ENCODE measurements around the gene CRELD2.
"Not testable (repeated sequence)": the region's sequence is repeated elsewhere in the genome, so short reads cannot be mapped to it uniquely, and the experiment has no call there.

The CRELD2 gene

DNA sequence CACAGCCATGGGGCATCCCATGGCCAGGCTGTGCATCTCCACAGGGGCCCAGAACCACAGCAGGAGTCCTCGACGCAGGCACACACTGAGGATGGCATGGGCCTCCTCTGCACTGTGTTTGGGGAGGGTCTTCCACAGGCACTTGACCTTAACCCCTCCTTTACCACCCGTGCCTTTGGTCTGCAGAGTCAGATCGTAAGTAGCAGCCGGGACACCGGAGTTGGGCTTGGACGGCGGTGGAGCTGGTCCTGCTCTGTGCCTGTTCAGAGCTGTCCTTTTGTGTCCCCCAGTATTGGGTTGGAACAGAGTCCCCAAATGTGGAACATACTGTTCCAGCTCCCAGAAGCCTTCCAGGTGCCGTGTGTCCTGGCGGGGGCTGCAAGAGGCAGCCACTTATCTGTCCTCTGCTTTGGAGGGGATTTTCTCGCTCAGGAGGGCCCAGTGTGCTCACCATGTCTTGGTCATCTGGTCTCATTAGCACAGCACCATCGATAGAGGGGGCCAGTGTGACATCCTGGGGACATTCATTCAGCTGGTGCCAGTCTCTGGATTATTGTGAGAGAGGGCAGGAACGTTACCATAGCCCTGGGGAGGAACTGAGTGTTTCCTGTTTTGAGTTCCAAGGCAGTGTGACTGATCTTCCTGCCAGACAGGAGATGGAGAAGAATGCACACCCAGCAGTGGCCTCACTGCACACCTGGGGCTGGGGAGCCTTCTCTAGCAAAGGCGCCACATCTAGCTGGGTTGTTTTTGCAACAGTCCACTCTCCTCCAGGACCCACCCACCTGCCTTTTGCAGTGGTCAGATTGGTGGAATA is 12.4 kb downstream of the CRELD2 start:
- DNase-seq (ENCODE audit: low spot score) = peak; percentile 81

DNA sequence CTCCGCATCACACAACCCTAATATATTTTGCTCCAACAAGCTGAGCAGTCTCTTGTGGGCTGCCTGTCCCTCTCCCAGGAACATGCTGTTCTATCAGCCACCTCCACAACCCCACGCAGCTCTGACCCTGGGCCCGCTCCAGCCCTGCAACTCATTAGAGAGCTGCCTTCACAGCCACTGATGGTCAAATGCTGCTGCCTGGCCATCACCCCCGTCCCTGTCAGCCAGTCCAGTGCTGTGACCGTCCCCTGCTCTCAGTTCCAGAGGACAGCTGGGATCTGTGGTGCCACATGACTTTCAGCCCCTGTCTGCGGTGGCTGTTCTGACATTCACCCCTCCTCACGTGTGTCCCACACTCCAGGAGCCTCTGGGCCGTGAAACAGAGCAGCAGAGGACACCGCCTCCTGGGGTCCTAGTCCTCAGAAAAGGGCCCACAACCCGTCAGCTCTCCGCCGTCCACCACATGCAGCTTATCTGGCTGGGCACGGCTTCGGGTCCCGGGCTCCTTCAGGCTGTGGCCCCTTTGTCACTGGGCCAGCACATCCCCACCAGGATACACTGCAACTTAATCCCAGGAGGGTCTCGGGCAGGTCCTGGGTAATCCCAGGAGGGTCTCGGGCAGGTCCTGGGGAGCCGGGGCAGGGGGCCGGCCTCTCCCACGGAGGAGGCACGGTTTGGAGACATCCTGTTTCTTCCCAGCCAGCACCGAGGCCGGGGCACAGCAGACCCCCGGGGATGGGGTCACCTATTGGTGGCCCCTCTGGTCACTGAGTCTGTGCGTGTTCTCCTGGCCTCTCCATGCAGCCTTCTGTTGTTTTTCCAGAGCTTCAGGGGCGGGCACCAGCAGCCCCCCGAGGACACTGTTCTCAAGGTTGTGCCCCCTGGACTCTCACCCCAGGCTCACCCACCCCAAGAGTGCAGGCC is 15.1 kb downstream of the CRELD2 start:
- DNase-seq (ENCODE audit: low spot score) = no peak

DNA sequence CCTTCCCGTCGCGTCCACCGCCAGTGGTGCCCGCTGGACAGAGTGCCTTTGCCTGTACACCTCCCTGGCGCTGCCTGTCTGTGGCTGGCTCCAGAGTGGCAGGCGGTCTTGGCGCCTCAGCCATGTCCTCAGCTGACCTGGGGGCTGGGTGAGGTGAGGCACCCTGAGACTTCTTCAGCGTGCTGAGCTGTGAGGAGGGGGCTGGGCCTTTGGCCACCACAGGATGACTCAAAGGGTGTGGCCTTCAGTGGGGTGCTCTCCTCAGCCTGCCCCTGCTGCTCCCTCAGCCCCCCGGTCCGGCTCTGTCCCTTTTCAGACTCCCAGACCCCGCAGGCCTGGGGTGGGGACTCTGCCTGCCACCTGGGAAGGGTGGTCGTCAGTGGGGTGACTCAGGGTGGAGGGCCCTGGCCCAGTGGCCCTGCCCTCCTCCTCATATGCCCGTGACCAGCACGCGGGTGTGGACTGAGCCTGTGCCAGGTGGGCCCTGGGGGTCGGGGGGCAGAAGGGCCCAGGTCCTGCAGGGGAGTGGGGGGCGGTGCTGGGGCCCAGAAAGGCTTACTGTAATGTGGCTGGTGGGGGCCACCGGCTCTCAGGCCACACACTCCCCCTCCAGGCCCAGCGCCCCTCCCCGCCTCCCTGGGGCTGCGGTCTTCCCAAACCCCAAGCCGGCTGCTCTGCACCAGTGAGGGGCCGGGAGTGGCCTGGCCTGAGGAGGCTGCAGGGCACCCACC is 15.9 kb downstream of the CRELD2 start:
- DNase-seq (ENCODE audit: low spot score) = peak; percentile 47

DNA sequence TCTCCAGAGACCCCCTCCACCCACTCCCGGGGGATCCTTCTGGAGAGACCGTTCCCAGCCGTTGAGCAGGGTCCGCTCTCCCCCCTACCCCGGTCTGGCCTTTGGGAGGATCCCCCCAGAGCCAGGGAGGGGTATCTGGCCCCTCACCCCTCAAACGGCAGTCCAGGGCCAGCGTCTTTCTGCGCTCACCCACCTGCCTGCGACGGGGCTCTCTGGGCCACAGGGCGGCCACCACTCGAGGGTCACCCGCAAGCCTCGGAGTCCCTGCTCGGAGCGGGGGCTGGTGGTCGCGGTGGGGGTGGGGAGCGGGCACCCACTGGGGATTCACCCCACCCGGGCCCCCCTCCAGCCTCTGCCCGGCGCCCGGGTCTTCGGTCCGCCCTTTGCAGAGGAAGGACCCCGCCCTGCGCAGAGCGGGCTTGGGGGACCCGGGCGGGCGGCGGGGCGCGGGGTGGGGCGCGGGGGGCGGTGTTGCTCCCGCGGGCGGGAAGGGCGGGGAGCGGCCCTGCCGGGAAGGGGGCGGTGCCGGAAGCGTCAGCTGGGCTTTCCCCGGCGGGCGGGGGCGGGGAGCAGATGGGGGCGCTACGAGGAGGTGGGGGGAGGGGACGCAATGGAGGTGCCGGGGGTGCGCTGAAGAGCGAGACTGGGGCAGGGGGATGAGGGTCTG is 16.6 kb downstream of the CRELD2 start:
- DNase-seq (ENCODE audit: low spot score) = peak; percentile 70

DNA sequence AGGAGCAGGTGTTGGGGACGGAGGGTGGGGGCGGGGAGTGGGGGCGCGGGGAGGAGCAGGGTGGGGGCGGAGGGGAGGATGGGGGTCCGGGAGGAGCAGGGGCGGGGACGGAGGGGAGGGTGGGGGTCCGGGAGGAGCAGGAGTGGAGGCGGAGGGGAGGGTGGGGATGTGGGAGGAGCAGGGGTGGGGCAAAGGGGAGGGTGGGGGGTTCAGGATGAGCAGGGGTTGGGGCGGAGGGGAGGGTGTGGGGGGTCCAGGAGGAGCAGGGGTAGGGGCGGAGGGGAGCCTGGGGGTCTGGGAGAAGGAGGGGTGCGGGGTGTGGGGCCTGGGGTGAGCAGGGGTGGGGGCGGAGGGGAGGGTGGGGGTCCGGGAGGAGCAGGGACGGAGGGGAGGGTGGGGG is 17.1 kb downstream of the CRELD2 start:
- no peak for DNase-seq (ENCODE audit: low spot score)

DNA sequence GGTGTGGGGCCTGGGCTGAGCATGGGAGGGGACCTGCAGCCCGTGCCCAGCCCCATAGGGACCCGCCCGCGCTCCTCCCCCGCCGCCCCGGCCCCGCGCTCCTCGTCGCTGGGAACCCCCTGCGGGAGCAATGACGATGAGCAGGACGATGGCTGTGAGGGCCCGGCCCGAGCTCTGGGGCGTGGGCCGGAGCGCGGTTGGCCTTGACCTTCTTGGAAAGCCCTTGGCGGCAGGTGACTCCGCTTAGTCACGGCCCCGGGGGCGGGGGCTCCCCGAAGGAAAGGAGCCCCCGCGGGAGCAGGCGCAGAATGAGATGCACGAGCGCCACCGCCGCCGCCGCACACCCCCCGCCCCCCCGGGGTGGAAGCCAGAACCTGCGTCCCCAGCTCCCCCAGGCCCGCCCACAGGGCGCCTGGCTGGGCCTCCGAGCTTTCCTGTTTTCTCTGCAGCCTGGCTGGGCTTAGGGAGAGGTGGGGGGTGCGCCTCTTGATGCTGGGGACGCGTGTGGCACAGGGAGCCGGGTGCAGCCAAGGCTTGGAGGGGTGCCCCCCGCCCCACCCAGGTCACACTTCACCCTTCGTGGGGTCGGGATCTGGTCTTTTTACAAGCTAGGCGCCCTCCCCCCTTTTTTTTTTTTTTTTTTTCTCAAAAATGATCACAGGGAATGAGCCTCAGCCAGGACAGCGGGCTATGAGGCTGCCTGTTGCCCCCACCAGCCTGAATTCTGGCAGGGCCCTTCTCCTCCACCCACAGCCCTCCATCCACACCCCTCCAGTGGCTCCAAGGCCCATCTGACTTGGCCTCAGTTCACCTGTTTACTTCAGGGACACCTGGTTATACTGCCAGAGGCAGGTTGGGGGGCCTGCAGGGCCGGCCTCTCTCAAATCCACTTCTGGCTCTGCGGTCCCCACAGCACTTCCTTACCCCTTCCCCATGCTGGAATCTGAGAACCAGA is 17.9 kb downstream of the CRELD2 start:
- peak; percentile 63 for DNase-seq (ENCODE audit: low spot score)

DNA sequence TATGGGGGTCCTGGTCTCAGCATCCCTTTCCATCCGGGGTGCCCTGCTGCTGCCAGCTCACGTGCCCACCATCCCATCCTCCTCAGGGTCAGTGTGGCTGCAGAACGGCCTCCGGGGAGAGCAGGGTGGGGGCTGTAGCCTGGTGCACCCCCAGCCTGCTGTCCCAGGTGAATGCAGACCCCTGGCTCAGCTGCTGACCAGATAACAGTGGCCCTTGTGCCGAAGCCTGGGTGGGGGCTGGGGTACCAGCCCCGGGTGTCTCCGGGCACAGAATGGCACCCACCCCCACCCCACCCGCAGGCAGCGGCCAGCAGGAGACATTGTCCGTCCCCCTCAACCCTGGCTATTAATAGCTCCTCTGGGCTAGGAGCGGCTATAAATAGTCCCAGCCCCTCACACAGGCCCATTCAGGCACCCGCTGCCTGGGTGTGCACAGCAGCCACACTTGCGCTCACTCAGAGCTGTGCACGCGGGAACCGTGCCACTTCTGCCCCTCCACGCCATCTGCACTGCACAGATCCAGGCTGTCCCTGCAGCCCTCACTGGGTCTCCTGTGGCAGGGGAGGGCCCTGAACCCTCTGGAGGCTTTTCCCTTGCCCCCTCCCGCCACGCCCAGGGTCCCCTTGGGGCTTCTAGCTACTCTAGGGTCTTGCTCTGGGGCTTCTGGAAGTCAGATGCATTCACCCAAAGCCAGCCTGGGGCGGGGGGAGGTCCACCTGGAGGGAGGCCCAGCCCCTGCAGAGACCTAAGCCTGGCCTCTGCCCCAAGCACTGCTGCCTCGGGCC is 18.7 kb downstream of the CRELD2 start:
- no peak for DNase-seq (ENCODE audit: low spot score)

DNA sequence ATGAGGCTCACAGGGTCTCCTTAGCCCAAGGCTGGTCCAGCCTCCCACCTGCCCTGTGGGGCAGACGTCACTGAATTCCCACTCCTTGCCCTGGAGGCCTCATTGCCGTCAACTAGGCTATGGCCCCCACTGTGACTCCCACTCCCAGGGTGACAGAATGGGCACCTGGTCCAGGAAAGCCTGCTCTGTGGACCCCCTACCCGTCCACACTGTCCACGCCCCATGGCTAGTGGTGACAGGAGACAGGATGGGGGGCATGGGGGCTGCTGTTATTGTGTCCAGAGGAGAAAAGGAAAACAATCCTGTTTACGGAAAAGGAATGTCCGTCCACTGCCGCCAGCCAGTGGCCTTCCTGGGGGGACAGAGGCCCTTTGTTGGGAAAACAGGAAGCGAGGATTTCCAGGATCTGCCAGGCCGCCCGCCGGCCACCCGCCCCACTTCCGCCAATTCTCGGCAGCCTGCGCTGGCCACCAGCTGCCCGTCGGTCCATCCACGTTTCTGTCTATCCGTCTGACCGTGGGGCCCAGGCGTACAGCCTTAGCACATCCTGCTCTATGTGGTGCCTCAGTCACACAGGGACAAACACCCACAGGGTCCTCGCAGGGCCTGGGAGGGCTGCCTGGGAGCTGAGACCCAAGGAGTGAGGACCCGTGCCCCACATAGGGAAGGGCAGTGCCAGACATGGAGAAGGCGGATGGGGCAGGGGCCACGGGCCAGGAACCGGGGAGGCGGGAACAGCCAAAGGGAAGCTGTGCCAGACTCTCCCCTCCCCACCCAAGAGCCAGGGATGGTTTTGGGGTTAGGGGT is 19.5 kb downstream of the CRELD2 start:
- no peak for DNase-seq (ENCODE audit: low spot score)

DNA sequence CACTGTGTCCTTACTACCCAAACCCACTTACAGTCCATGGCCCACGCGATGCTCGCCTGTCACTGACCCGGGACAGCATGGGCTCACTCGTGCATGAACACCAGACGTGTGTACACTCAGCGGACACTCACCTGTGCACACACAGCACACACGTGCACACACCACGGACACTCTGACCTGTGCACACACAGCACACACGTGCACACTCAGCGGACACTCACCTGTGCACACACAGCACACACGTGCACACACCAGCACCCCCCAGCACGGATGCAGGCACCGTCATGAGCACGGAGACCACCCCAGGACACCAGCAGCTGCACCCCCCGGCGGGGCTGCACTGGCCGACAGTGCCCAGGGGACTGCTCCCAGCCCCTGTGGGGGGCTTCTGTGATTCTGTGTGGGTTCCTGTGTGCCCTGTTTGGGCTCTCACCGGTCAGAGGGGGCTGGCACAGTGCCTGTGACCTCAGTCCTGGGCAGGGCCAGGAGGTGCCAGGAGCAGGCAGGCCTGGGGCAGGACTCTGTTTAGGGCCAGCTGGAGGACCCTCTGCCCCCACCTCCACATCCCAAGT is 20.2 kb downstream of the CRELD2 start:
- DNase-seq (ENCODE audit: low spot score) = no peak

DNA sequence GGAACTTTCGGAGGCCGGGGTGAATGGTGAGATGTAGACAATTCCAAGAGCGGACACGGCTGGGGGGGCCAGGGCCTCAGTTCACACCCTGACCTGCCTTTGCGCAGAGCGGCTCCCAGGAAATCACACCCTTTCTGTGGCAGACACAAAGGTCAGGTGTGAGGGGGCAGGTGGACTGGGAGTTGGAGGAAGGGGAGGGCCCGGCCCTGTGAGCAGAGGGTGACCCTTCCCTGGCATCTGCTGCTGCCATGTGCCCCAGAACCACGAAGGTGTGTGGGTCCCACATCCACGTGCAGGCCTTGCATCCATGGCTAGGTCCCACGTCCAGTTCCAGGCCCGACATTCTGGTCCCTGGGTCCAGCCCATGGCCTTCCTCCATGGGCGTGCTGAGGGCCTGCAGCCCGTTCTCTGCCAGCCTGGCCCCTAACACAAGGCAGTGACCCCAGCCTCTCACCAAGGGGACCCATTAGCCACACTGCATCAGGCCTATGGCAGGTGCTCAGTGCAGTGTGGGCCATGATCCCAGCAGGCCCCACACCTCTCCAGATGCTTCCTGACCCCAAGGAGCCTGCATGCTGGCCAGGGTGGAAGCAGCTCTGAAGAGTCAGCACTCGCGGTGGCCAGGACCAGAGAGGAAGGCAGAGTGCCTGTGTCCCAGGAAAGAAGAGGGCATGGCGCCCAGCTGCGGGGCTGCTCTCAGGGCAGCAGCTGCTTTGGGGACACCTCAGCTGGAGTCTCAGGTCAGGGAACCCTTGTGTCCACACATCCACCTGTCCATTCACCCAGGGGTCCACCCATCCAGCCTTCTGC is 23.3 kb downstream of the CRELD2 start:
- no peak for DNase-seq (ENCODE audit: low spot score)

DNA sequence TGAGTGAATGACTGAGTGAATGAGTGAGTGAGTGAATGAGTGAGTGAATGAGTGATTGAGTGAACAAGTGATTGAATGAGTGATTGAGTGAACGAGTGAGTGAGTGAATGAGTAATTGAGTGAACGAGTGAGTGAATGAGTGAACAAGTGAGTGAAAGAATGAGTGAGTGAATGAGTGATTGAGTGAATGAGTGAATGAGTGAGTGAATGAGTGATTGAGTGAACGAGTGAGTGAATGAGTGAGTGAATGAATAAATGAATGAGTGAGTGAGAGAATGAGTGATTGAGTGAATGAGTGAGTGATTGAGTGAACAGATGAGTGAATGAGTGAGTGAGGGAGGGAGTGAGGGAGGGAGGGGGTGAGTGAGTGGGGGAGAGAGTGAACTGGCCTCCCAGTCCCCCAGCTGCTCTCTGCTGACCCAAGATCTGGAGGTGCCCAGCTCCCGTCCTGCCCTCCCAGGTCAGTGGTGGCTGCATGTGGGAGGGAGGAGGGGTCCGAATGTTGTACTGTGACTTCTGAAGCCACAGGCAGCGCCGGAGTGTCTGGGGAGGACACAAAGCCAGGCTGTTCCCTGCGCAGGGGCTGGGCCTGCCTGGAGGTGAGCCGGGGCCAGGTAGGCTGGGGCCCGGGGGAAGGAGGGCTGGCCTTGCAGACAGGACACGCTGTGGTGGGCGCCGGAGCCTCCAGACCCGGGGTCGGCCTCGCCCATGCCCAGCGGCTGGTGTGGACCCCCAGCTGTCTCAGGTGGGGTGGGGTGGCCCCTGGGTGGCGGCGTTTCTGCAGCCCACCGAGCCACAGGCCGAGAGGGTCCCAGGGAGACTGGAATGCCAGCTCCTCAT is 24.4 kb downstream of the CRELD2 start:
- no peak for DNase-seq (ENCODE audit: low spot score)

DNA sequence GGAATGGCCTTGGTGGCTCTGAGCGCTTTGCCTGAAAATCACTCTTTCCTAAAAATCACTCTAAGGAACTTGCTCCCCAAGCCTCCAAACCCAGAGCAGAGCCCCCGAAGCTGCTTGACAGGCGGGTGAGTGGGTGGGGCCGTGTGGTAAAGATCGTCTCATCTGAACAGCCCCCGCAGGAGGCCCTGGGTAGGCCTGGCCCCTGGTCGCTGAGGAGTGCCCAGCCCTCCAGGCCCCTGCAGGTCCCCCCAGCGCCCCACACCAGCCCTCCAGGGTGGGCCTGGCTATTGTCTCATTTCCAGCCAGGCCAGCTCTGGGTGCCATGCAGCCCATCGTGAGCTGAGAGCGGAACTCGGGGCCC is 25.0 kb downstream of the CRELD2 start:
- DNase-seq (ENCODE audit: low spot score) = no peak

DNA sequence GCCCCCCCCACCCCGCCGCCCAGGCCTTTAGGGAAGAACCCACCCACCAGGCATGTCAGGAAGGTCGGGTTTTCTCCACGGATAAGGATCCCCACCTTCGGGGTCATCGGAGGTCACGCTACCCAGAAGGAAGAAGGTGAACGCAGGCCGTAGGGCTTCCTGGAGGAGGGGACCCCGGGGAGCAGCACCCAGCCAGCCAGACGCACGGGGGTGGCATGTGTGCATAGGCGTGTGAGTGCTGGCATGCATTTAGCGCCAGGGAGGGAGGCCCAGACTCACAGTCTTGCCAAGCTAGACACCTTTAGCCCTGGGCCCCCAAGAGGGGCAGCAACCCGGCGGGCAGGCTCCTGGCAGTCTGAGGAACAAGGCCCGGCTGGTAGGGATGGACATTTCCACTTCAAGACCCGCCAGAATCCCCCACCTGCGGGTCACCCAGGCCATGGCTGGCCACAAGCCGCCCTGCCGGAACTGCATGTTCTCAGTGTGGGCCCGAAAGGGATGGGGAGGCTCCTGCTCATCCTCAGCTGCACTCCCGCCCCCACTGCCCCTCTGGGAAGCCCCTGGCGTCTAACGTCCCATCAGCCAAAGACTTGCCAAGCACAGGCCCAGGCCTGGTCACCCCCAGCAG is 25.5 kb downstream of the CRELD2 start:
- no peak for DNase-seq (ENCODE audit: low spot score)

DNA sequence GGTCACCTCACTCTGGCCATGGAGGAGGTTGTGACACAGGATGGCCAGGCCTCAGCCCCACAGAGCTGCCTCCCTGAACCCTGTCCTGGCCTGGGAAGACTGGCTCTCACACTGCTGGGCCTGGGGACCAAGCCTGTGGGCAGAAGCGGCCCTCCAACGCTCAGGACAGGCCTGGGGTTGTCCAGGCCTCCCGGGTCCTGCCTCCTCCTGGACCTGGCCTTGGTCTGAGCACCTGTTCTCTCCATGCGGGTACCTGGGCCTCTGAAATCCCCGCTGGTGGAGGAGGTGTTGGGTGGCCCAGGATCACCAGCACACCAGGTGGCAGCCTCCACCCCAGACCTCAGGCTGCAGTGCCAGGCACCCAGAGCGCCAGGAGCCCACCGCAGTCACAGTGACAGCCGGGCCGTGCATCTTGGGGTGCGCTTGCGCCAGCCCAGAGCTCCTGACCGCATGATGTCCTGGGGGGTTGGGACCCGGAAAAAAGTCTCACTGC is 26.0 kb downstream of the CRELD2 start:
- no peak for DNase-seq (ENCODE audit: low spot score)

DNA sequence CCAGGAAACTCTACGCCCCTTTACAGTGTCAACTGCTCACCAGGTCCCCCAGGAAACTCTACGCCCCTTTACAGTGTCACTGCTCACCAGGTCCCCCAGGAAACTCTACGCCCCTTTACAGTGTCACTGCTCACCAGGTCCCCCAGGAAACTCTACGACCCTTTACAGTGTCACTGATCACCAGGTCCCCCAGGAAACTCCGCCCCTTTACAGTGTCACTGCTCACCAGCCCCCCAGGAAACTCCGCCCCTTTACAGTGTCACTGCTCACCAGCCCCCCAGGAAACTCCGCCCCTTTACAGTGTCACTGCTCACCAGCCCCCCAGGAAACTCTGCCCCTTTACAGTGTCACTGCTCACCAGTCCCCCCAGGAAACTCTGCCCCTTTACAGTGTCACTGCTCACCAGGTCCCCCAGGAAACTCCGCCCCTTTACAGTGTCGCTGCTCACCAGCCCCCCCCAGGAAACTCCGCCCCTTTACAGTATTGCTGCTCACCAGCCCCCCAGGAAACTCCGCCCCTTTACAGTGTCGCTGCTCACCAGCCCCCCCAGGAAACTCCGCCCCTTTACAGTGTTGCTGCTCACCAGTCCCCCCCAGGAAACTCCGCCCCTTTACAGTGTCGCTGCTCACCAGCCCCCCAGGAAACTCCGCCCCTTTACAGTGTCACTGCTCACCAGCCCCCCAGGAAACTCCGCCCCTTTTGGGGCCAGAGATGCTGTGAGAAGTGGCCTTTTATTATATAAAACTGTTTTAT is 26.8 kb downstream of the CRELD2 start:
- DNase-seq (ENCODE audit: low spot score) = not testable (repeated sequence)

Measured in AG08395 (cell line).